Heart right ventricle (tissue), 16 donors: Measurements from ENCODE around the gene PIF1. TPM values are rescaled to one million over a fixed set of nuclear protein-coding genes. Genes with fewer than 3 reads are reported as not detected.

Experiments used
- ATAC-seq, 8 donors: fragments of 200-7000 bp; cut with Tn5 transposase; one replicate each; pipeline ENCODE4 v1.9.1; 2020; ENCODE audit warnings: mild to moderate bottlenecking in 8 of 8, moderate library complexity in 8 of 8, moderate number of reproducible peaks in 1 of 8
- DNase-seq, 2 donors: peaks; one replicate each; pipeline ENCODE4 v3.0.0-alpha.2; 2020
- H3K27ac ChIP-seq, 10 donors: fragments of 200-600 bp; sonication (generic) in 2 of 10; one replicate each; pipeline versions ENCODE4 v1.5.0 to v1.8.0; 2020 to 2022; ENCODE audit warnings: mild to moderate bottlenecking in 3 of 10
- H3K27me3 ChIP-seq, 7 donors: fragments of 200-600 bp; one replicate each; pipeline ENCODE4 v1.8.0; 2021 to 2022; ENCODE audit warnings: mild to moderate bottlenecking in 2 of 7
- H3K36me3 ChIP-seq, 9 donors: fragments of 200-600 bp; sonication (generic) in 1 of 9; one replicate each; pipeline versions ENCODE4 v1.5.0 to v1.8.0; 2020 to 2022; ENCODE audit warnings: mild to moderate bottlenecking in 2 of 9
- H3K4me1 ChIP-seq, 9 donors: fragments of 200-600 bp; sonication (generic) in 1 of 9; one replicate each; pipeline versions ENCODE4 v1.5.0 to v1.8.0; 2020 to 2022; ENCODE audit warnings: mild to moderate bottlenecking in 4 of 9
- H3K4me3 ChIP-seq, 10 donors: fragments of 200-600 bp; sonication (generic) in 2 of 10; one replicate each; pipeline versions ENCODE4 v1.5.0 to v1.8.0; 2020 to 2022; ENCODE audit warnings: mild to moderate bottlenecking in 7 of 10, moderate library complexity in 2 of 10
- H3K9me3 ChIP-seq, 11 donors: fragments of 200-600 bp in 10 of 11; sonication (generic) in 2 of 11; one replicate each; pipeline versions ENCODE4 v1.5.0 to v1.8.0; 2013 to 2022; ENCODE audit warnings: mild to moderate bottlenecking in 2 of 11, control low read depth in 1 of 11, moderate library complexity in 1 of 11
- CTCF ChIP-seq, 9 donors: fragments of 200-600 bp; sonication (generic) in 2 of 9; IDR thresholded peaks; one replicate each; pipeline versions ENCODE4 v1.5.0 to v1.8.0; 2021 to 2022; ENCODE audit warnings: antibody characterized with exemption in 9 of 9, mild to moderate bottlenecking in 5 of 9, moderate library complexity in 1 of 9
- WGBS, 2 donors: extraction: QIAGEN DNeasy Blood & Tissue Kit; methylation state at CpG; one replicate each; pipeline ENCODE4 v1.1.7; 2013; ENCODE audit warnings: inconsistent platforms in 1 of 2; 5-methylcytosine and 5-hydroxymethylcytosine counted together
- intact Hi-C, 10 donors: fragments of 100-400 bp; cut with DNase I; formaldehyde crosslinking; loops; one replicate each; pipeline versions ENCODE4 v1.11.1 to v1.14.2; 2022
- polyA plus RNA-seq, 2 donors: library from polyadenylated mRNA; stranded (reverse); fragments of 200-250 nt; gene quantifications; one replicate each; pipeline ENCODE4 v1.2.3, GENCODE V29; 2013
- total RNA-seq, 10 donors: library from RNA; stranded (reverse); fragmentation: NEBNext Ultra II Directional in 3 of 10; extraction: Animal tissue kit (Norgen Biotek cat#: 25700) in 3 of 10; gene quantifications; one replicate each; pipeline versions ENCODE4 v1.2.1 to v1.2.4, GENCODE V29; 2021 to 2023
- donor health status: Arrhythmogenic right ventricular cardiomyopathy.
- donor health status: ischemic (EF 13 %, LVEDD 7.1; RV severe dilation, severe dysfunction).
- donor health status: healthy with polysubstance abuse.
- donor health status: DM: no; HTN: yes; CAD: no.
- donor health status: DM: no; HTN: no; CAD: no.
- donor health status: ischemic (EF 25% LVEDD 6.9; RV normal size, moderate dysfunction).
- donor health status: ischemic (EF 25% LVEDD 5.7; RV mildly dilated, moderate dysfunction).
- donor health status: healthy.
- donor health status: DM: yes; HTN: yes; CAD: no.
- donor health status: Ischemic cardiomyopathy.
- donor health status: ischemic (EF 35%, LVEDD 5.7; RV mildly dilated, moderate dysfunction).
- donor health status: nonischemic (EF 11% LVEDD 7.7; RV severe dilation, severe dysfunction).
- donor health status: DM: yes; HTN: yes; CAD: no.
- donor health status: PGD.
- donor health status: ischemic (EF 29% LVEDD 5.4; RV normal size, mild dysfunction).
- donor health status: nonischemic (EF 23%, LVEDD 6.1; RV moderate dilation, normal function).

The PIF1 gene
- total and polyA plus RNA-seq, 12 donors: 0.22 to 2.9 (median 0.45) TPM

DNA sequence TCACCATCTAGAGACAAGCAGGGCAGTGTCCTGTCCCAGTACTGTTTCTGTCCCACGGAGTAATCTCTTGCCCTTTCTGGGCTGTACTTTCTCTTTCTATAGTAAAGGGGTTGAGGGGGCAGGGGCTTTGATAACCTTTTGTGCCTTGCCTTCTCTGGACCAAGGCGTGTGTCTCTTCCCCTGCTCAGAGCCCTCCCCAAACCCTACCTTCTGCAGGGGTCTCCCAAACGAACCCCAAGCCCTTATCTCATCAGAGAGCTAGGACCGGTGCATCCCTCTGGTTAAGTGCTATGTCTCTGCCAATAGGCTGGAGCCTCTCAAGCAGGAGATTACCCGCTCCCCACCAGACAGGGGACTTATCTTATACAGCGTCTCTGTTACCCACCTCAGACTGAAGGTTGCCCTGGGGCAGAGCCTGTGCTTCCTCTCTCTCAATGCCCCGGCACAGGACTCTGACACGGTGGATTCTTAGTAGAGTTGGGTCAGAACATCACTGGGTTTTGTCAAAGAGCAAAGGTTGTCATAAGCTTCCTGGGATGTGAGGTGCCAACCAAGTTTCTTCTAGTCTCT, 19.2 kb upstream of the PIF1 start:
- Histone ChIP-seq H3K36me3 (peaks cover 0 to 36% (median 12%) of the 10 kb centered on the region in 9 donors), H3K27me3 (no peaks in the 10 kb centered on the region), H3K9me3 (no peaks in the 10 kb centered on the region), H3K4me3 (peak overlapping the region in 9 of 10 donors; percentile 74 to 100 (median 96)), H3K27ac (peak overlapping the region; percentile 52 to 99 (median 98)), H3K4me1 (peaks cover 22 to 74% (median 53%) of the 10 kb centered on the region in 9 donors)
- no peak for DNase-seq
- intact Hi-C loops: loop anchor here in 4 of 10 donors (5.0 to 10.0 kb wide), 5 partner anchors 38 to 140 kb away; partner anchors contain the start of gene SPG21 (in 1 of the 4)
- no peak for ATAC-seq
- 30 to 42% methylated on average over 8 of the region's 8 CpGs for WGBS, 2 donors
- TF ChIP-seq CTCF (IDR thresholded peaks at IDR 0.05): no peak

DNA sequence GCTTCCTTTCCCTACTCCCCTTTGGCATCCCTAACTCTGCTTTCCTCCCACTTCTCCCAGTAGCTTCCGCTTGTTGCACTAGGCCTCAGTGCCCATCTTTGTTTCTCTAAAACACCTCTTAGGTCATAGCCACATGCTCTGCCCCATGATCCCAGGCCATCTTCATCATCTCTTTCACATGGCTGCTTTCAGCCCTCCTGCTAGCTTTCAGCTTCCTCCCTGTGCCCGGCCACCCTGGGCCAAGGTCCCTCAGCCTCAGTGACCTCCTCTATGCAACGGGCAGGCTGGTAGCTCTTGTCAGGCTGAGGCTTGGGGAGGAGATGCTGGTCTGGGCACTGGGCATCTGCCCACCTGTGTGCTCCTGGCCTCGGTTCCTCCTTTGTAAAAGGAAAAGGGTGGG, 18.5 kb upstream of the PIF1 start:
- 54 to 65% methylated on average over 4 of the region's 4 CpGs for WGBS, 2 donors
- peaks cover 0 to 29% (median 5%) of the 10 kb centered on the region in 9 donors for H3K36me3 ChIP-seq
- DNase-seq (no peak), ATAC-seq (no peak)
- peak overlapping the region; percentile 74 to 100 (median 94) for H3K4me3 ChIP-seq
- no peak for TF ChIP-seq CTCF (IDR thresholded peaks at IDR 0.05)
- intact Hi-C loops: loop anchor here in 4 of 10 donors (5.0 to 10.0 kb wide), 5 partner anchors 38 to 141 kb away; partner anchors contain the start of gene SPG21 (in 1 of the 4)
- H3K27ac ChIP-seq: peak overlapping the region in 9 of 10 donors; percentile 91 to 99 (median 98)
- no peaks in the 10 kb centered on the region for H3K9me3 ChIP-seq
- H3K4me1 ChIP-seq: peaks cover 22 to 71% (median 53%) of the 10 kb centered on the region in 9 donors
- no peaks in the 10 kb centered on the region for H3K27me3 ChIP-seq

DNA sequence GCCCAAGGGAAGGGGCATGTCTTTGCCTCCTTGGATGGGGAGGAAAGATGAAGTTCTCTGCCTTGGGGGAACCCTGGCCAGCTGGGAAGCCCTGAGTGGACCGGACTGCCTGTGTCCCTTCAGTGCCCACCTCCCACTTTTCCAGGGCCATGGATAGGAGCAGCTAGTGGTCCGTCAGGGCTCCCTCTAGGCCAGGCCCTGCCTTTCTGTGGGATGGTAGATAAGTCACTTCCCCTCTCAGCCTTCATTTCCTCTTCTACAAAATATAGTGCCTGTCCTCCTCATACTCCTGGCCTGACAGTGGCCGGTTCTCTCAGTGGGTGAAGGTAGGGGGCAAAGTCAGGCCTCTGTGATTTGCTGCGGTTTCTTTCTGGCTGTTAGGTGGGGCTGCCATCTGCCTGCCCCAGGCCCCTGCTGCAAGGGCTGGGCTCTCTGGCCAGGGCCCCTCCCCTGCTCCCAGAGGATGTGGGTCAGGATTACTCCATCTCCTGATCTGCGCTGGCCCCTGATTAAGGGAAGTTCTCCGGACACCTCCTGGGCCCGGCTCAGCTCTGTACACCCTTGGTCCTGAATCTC, 17.6 kb upstream of the PIF1 start:
- Histone ChIP-seq H3K27ac (peak overlapping the region; percentile 61 to 99 (median 98)), H3K4me1 (peaks cover 22 to 67% (median 53%) of the 10 kb centered on the region in 9 donors), H3K4me3 (peak overlapping the region; percentile 74 to 100 (median 94)), H3K27me3 (no peaks in the 10 kb centered on the region), H3K36me3 (peaks cover 0 to 20% (median 0%) of the 10 kb centered on the region in 9 donors), H3K9me3 (no peaks in the 10 kb centered on the region)
- DNase-seq (peak; percentile 61 to 66), ATAC-seq (peak in 7 of 8 donors; percentile 5 to 54 (median 31))
- intact Hi-C loops: loop anchor here in 4 of 10 donors (5.0 to 10.0 kb wide), 5 partner anchors 39 to 142 kb away; partner anchors contain the start of gene SPG21 (in 1 of the 4)
- WGBS, 2 donors: 33 to 51% methylated on average over 7 of the region's 7 CpGs
- TF ChIP-seq CTCF (IDR thresholded peaks at IDR 0.05): no peak

- Histone ChIP-seq H3K4me3 (peak overlapping the region; percentile 74 to 100 (median 94)), H3K27me3 (no peaks in the 10 kb centered on the region), H3K9me3 (no peaks in the 10 kb centered on the region), H3K27ac (peak overlapping the region; percentile 91 to 99 (median 98)), H3K4me1 (peaks cover 22 to 62% (median 49%) of the 10 kb centered on the region in 9 donors), H3K36me3 (peaks cover 0 to 13% (median 0%) of the 10 kb centered on the region in 9 donors)
- ATAC-seq (peak in 4 of 8 donors; percentile 1 to 7 (median 4)), DNase-seq (peak in 1 of 2 donors; percentile 38)
- TF ChIP-seq CTCF (IDR thresholded peaks at IDR 0.05): no peak
- intact Hi-C loops: loop anchor here in 4 of 10 donors (5.0 to 10.0 kb wide), 5 partner anchors 40 to 142 kb away; partner anchors contain the start of gene SPG21 (in 1 of the 4)
- WGBS, 2 donors: 10 to 12% methylated on average over 25 to 26 of the region's 26 CpGs
Measured at GRCh38 chr15:64842096-64842939, 16.9 kb upstream of the PIF1 start.
